GM19397 (cell line): ENCODE data around the gene KCTD21.

ENCODE experiments used
- ATAC-seq: cut with Tn5 transposase; IDR thresholded peaks from one replicate; pipeline ENCODE4 v1.9.1; 2021; ENCODE audit warnings: mild to moderate bottlenecking, moderate library complexity; ENCODE audit not compliant: unreplicated experiment

The KCTD21 gene

DNA sequence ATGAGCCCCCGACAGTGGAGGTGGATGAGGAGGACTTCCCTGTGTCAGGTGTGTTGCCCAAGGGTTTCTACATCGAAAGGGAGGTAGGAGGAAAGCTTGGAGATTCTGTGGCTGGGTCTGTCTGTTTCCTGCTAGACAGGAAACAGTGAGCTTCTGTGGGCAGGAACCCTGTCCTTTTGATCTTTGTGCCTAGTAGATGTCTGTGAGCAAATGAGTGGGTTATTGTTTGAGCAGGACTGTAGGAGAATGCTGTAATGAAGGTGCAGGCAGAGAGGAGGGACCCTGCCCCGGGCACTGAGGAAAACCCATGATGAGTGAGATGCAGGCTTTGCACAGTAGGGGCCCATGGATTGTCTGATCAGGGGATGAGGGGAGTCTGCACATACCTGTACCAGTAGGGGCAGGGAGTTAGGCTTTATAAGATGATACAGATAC is 14.3 kb upstream of the KCTD21 start:
- ATAC-seq: no peak

GRCh38 chr11:78201096-78201818 is 12.8 kb upstream of the KCTD21 start:
- ATAC-seq: no peak

DNA sequence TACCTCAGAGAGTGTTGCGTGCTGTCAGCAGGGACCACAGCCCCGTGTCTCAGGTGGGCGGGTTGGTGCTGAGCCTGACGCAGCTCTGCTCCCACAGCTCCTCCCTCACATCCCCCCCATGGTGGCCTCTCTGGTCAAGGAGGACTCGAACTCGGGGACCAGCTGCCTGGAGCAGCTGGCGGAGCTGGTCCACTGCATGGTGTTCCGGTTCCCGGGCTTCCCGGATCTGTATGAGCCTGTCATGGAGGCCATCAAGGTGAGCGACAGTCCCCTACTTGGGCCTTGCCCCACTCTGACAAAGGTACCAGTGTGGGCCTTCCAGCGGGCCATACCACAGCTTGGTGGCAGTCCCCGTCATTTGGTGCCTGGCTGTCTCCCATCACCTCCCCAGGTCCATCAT is 12.1 kb upstream of the KCTD21 start:
- no peak for ATAC-seq

DNA sequence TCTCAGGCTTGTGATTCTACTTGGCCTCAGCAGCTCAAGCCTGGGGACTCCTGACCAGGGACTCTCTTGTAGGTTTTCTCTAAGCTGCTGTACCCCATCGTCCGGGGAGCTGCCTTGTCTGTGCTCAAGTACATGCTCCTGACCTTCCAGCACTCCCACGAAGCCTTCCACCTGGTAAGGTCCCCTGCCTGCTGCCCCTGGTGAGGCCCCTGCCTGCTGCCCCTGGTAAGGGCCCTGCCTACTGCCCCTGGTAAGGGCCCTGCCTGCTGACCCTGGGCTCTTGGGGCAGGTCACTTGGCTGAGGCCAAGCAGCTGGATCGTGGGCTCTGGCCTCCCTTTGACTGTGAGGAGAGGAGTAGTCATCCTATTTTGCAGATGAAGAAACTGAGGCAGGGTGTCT is 11.6 kb upstream of the KCTD21 start:
- no peak for ATAC-seq

- no peak for ATAC-seq
These were observed 11.2 kb upstream of the KCTD21 start for GRCh38 chr11:78199653-78200015.

DNA sequence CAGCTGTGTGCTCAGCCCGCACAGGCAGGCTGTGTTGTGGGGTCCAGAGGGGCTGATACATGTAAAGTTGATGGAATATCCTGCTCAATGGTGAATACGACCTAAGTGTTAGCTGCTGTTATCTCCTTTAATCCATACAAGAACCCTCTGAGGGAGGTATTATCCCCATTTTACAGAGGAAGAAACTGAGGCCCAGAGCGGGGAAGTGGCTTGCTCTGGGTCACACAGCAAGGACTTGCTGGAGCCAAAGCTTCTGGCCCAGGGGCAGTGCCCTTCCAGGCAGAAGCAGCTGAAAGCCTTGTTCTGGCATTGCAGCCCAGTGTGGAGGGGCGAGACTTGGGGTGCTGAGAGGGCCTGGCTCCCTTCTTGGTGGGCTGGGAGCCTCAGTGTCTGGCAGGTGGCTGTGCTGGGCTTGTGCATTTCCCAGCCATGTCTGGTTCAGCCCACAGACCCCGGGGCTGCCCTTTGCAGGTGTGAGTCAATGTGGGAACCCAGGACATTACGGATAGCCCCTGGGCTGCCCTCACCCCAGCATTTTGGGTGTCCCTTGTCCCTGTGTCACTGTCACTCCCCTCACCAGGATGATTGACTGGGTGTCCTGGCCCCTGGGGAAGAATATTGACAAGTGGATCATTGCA is 10.7 kb upstream of the KCTD21 start:
- ATAC-seq: no peak

- no peak for ATAC-seq
These were observed 9.4 kb upstream of the KCTD21 start for GRCh38 chr11:78197816-78198215.

- no peak for ATAC-seq
These were observed 8.2 kb upstream of the KCTD21 start for GRCh38 chr11:78196661-78197091.

GRCh38 chr11:78195917-78196560 is 7.6 kb upstream of the KCTD21 start:
- no peak for ATAC-seq

DNA sequence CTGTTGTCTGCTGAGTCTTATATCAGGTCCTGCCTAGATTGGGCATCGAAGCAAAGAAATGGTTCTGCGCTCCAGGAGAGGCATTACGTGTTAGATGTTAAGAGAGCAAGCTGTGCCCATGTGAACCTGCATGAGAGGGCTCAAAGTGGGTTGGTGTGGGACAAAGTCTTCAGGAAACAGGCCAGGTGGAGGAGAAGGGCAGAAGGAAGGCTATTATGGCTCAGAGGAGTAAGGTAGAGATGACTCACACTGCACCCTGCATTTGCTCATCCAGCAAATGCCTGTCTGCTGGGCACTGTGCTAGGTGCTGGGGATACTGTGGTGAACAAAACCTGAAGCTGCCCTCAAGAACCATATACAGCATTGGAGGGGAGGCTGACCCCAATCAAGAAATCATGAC is 6.1 kb upstream of the KCTD21 start:
- ATAC-seq: no peak

DNA sequence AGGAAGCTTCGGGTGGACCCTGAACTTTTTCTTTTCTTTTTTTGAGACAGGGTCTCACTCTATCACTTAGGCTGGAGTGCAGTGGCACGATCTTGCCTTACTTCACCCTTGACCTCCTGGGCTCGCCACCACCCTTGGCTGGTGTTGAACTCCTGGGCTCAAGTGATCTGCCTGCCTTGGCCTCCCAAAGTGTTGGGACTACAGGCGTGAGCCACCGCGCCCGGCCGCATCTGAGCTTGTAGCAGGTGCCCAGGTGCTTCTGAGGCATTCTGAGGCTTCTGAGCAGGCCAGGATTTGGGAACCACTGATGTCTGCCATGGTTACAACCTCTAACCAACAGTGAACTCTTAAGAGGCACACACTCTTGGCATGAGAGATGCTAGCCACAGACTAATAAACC is 5.4 kb upstream of the KCTD21 start:
- no peak for ATAC-seq

GRCh38 chr11:78192911-78193351 is 4.5 kb upstream of the KCTD21 start:
- no peak for ATAC-seq

DNA sequence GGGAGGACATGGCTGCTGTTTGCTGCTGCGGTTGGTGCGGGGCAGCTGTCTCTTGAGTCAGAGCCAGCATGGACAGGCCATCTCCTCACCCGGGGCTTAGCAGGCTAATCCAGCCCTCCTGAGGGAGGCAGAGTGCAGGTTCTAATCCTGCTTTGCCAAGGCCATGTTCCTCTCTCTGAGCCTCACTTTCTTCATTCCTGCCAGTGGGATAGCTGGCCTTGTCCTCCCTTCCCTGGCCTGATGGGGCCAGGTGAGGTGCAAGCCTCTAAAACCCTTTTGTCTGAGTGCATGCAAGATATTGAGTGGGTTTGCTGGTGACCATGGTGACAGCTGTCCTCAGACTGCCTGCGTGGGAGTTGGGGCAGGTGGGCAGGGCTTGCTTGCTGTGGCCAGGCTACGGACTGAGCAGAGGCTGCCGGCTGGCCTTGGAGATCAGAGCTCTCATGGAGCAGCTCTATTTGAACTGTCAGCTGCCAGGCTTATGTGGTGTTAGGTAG is 3.8 kb upstream of the KCTD21 start:
- no peak for ATAC-seq

- ATAC-seq: no peak
These were observed 2.6 kb upstream of the KCTD21 start for GRCh38 chr11:78190871-78191538.

DNA sequence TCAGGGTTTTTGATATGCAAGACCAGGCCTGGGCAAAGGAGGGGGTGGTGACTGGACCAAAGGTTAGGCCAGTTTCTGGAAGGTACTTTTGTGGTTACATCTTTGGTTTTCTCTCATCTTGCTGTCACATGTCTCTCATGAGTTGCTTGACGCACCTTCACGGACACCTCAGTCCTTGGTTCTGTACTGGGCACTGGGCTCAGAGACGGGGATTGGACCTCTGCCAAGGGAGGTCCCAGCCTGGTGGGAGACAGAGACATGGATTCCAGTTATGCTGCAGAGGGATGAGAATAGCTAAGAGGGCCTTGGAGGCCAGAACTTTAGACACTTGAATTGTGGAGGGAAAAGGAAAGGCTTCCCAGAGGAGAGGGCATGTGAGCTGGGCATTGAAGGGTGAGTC is 1.9 kb upstream of the KCTD21 start:
- no peak for ATAC-seq

GRCh38 chr11:78189851-78190250 is 1.4 kb upstream of the KCTD21 start:
- ATAC-seq: no peak

DNA sequence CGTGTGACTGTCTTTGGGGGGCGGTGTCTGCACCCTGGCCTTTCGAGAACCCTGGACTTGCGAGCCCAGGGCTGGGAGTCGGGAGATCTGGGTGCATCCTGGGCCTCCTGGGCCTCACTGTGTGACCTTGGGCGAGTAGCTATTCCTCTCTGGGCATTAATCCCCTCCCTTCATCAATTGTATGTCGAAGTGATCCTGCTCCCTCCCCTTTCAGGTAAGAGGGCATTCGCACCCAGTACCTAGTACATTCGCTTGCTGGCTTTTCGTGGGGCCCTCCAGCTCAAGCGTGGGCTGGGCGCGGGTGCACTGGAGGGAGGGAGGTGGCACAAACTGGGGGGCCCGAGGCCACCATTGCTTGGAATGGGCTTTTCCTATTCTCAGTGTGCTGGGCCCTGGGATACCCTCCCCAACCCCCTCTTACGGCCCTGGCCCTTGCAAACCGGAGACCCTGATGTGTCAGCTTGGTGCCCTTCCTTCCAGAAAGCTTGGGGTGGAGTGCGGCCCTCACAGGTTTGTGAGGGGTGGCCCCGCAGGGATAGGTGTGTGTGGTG is 823 bp upstream of the KCTD21 start:
- no peak for ATAC-seq

DNA sequence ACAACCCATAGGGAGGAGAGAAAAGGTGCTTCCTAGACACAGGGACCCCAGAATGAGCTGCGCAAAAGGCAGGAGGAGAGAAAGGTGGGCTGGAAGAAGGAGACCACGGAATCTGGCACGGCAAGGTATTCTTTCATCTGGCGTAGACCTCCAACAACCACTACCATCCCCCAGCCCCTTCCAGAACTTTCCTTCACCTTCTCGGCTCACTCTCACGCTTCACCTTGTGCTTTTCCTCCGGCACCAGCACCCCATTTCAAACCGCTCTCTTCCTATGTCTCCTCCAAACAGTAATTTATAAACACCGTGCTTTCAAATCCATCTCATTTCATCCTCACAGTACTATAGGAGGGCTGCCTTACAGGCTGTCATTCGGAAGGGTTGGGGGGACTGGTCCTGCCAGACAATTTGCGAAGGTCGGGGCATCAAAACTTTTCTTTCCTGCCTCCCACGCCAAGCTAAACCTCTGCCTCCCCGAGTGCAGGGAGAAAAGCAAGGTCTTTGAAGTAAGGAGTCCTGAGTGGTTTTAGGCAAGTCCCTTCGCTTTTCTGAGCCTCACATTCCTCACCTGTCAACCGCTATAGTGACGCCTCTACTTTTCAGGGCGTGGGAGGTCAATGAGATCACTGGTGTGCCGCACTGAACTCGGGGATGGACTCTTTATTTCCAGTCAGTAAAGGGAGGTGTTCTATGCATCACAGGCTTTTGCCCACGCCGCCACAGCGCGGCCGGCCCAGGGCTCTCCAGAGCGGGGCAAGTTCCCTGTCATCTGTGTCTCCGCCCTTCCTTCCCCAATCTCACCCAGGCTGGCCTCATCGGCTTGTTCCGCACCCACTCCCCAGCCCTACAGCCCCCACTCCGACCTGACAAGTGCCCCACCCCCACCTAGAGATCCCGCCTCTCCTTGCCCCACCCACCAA is 800 bp downstream of the KCTD21 start:
- peak; percentile 6 for ATAC-seq

DNA sequence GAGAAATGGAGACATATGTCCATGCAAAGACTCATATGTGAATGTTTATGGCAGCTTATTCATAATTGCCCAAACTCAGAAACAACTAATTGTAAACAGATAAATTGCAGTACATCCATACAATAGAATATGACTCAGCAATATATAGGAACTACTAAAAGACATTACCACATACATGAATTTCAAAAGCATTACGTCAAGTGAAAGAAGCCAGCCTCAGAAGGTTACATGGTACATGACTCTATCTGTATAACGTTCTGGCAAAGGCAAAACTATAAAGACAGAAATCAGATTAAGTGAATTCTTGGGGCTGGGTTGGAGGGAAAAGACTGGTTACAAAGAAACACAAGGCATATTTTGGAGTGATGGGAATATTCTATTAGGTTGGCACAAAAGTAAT is 7.2 kb downstream of the KCTD21 start:
- ATAC-seq: no peak

GRCh38 chr11:78180751-78181150 is 7.7 kb downstream of the KCTD21 start:
- no peak for ATAC-seq
